GF-D8 (cell line): Measurements from ENCODE around the gene KCNIP3.
"Not testable (repeated sequence)": the region's sequence is repeated elsewhere in the genome, so short reads cannot be mapped to it uniquely, and the experiment has no call there.

Source experiments
- DNase-seq: peaks from one replicate; lab custom pipeline; 2025; lab: John Stamatoyannopoulos, UW

Gene KCNIP3

DNA sequence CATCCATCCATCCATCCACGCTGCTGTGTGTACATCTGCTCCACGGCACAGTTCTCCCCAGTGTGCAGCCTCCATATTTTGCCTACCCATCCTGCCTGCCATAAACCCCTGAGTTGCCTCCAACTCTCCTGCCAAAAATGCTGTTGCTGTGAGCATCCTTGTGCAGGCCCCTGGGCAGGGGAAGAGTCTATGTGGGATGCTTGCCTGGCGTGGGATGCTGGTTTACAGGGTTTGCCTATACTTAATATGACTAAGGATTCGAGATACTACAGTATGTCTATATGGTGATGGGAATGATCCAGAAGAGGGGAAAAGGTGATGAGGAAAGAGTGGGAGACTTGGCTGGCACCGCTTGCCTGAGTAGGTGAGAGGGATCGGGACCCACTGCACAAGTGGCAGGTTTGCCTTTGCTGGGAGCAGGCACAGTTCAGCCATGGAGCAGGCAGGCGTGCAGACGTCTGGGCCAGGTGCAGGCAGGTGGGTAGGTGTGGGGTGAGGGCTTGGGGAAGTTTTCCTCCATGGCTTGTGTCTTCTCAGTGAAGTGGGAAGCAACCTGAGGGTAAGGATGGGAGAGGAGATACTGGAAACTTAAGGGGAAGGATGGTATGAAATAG, 75.2 kb downstream of the KCNIP3 start:
- no peak for DNase-seq

- DNase-seq: no peak
These were observed 75.7 kb downstream of the KCNIP3 start for GRCh38 chr2:95372845-95373244.

- no peak for DNase-seq
These were observed 76.9 kb downstream of the KCNIP3 start for GRCh38 chr2:95374029-95374428.

DNA sequence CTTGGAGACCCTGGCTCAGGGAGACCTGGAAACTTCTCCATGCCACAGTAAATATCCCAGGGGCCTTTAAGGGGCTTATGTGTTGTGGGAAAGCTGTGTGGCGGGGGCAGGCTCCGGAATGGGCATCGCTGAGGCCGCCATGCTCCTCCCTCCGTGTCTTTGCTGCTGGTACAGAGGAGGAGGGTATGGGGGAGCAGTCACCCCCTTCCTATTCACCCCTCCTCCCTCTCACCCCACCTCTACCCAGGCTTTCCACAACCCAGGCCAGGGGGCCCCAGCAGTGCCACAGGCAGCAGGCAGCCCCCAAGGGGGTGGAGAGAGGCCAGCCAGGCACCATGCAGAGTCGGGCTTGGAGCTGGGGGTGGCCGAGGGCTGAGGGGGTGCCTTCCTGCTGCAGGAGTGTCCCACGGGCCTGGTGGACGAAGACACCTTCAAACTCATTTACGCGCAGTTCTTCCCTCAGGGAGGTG, 77.3 kb downstream of the KCNIP3 start:
- DNase-seq: no peak

GRCh38 chr2:95374921-95375471, 77.8 kb downstream of the KCNIP3 start:
- no peak for DNase-seq

- DNase-seq: no peak
These were observed 78.5 kb downstream of the KCNIP3 start for GRCh38 chr2:95375532-95376150.

GRCh38 chr2:95376311-95377215, 79.4 kb downstream of the KCNIP3 start:
- no peak for DNase-seq

- DNase-seq: no peak
These were observed 80.3 kb downstream of the KCNIP3 start for GRCh38 chr2:95377216-95378123.

GRCh38 chr2:95378281-95378680, 81.1 kb downstream of the KCNIP3 start:
- not testable (repeated sequence) for DNase-seq

- DNase-seq: no peak
These were observed 82.3 kb downstream of the KCNIP3 start for GRCh38 chr2:95379371-95379831.

- DNase-seq: no peak
These were observed 83.1 kb downstream of the KCNIP3 start for GRCh38 chr2:95380280-95380679.

DNA sequence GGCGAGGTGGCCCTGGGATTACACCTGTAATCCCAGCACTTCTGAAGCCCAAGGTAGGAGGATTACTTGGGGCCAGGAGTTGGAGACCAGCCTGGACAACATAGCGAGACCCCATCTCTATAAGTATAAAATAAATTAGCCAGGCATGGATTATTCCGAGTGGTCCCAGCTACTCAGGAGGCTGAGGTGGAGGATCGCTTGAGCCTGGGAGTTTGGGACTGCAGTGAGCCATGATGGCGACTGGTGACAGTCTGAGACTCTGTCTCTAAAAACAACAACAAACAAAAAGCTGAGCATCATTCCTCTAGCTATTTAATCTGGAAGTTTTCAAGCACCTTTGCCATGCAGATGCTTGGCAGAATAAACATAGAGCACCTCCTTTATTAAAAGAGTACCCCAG, 83.6 kb downstream of the KCNIP3 start:
- DNase-seq: no peak

- DNase-seq: no peak
These were observed 84.4 kb downstream of the KCNIP3 start for GRCh38 chr2:95381212-95382191.

DNA sequence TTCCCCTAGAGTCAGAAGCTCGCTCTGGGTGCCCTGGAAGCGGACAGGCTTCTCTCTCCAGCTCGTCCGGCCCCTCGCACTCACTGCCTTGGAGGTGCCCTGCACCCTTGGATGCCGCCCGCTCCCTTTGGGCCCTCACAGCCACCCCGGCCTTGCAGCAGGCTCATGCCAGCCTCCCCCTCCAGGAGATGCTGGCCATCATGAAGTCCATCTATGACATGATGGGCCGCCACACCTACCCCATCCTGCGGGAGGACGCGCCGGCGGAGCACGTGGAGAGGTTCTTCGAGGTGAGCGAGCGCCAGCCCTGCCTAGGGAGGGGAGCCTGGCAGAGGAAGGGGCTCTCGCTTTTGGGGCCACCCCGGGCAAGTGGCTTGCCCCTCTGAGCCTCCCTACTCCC, 85.0 kb downstream of the KCNIP3 start:
- no peak for DNase-seq

DNA sequence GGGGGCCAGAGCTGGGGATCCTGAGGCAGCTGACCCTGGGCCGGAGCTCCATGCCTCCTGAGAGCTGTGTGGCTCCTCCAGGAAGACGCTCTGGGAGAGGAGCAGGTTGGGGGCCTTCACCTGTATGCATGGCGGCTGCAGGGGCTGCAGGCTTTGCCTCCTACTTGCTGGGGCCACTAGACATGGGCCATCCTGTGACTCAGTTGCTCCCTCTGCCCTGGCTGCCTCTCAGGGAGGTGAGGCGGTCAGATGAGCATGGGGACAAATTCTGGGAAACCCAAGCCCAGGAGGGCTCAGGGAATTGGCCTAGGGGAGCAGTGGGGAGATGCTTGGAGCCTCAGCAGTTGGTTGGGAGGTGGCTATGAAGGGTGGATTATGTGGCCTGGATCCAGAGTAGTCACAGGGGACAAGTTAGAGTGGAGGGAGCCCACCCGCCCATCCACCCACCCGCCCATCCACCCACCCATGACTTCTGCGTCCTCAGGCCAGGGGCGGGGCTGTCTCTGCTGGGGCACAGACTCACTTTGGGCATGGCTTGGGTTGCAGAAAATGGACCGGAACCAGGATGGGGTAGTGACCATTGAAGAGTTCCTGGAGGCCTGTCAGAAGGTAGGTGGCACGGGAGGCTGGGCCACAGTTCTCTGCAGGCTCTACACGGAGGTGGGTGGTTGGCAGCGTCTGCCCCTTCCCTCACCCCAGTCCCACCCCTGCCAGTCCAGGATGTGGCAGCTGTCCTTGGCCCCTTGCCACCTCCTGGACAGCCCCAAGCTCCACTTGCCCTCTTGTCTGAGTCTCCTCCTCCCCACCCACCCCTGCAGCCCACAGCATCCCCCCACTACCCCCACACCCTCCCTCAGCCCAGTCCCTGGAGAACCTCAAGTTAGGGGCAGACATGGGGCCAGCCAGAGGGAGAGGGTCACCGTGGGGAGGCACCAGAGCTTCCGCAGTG, 85.8 kb downstream of the KCNIP3 start:
- no peak for DNase-seq

GRCh38 chr2:95383635-95384027, 86.5 kb downstream of the KCNIP3 start:
- DNase-seq: no peak

GRCh38 chr2:95384854-95385569, 87.9 kb downstream of the KCNIP3 start:
- no peak for DNase-seq

DNA sequence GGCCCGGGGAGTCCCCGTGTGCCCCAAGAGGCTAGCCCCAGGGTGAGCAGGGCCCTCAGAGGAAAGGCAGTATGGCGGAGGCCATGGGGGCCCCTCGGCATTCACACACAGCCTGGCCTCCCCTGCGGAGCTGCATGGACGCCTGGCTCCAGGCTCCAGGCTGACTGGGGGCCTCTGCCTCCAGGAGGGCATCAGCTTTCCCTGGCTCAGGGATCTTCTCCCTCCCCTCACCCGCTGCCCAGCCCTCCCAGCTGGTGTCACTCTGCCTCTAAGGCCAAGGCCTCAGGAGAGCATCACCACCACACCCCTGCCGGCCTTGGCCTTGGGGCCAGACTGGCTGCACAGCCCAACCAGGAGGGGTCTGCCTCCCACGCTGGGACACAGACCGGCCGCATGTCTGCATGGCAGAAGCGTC, 88.4 kb downstream of the KCNIP3 start:
- no peak for DNase-seq
